Astrocyte (in vitro differentiated cells and primary cell): Measurements from ENCODE around the gene BANP.
"Not testable (repeated sequence)": the region's sequence is repeated elsewhere in the genome, so short reads cannot be mapped to it uniquely, and the experiment has no call there.

Experiments
- CTCF ChIP-seq: IDR thresholded peaks from 2 replicates; pipeline ENCODE4 v1.5.1; 2011; ENCODE audit warnings: low read depth, mild to moderate bottlenecking, inconsistent platforms, low read length, moderate library complexity; ENCODE audit not compliant: insufficient read depth
- EZH2 ChIP-seq: IDR thresholded peaks from 2 replicates; pipeline ENCODE4 v1.6.1; 2012; ENCODE audit warnings: mild to moderate bottlenecking, low read length, inconsistent platforms; ENCODE audit not compliant: insufficient read depth

GRCh38 chr16:88109726-88110621, 158.7 kb downstream of the BANP start:
- TF ChIP-seq EZH2, CTCF: not testable (repeated sequence)
